LoVo (cell line): ENCODE data around the gene PDXDC1.
"Not testable (repeated sequence)": the region's sequence is repeated elsewhere in the genome, so short reads cannot be mapped to it uniquely, and the experiment has no call there.

Experiments used
- DNase-seq: peaks from one replicate; pipeline ENCODE4 v3.0.0-alpha.2; 2016; ENCODE audit warnings: low spot score

Gene PDXDC1

DNA sequence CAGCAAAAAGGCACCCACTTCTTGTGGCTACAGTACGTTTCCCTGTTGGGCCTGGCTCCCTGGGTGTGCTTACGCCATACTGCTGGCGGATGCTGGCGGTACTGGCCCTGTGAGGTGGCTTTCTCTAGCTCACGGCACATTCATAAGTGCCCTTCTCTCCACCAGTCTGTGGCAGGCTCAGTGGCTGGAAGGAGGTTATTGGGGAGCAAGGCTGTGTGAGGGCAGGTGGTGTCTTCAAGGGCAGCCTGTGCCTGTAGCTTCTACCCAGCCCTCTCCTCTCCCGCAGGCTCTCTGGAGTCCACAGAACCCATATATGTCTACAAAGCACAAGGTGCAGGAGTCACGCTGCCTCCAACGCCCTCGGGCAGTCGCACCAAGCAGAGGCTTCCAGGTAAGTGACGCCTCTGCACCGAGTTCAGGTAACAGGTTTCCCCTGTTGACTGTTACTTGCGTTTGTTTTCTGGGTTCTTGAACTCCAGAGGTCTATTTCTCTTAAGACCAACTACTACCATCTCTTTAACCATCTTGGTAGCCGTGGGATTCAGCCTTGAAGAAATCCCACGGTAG, 60.4 kb downstream of the PDXDC1 start:
- no peak for DNase-seq

GRCh38 chr16:15037003-15037402, 62.2 kb downstream of the PDXDC1 start:
- no peak for DNase-seq

GRCh38 chr16:15037745-15038144, 62.9 kb downstream of the PDXDC1 start:
- no peak for DNase-seq

DNA sequence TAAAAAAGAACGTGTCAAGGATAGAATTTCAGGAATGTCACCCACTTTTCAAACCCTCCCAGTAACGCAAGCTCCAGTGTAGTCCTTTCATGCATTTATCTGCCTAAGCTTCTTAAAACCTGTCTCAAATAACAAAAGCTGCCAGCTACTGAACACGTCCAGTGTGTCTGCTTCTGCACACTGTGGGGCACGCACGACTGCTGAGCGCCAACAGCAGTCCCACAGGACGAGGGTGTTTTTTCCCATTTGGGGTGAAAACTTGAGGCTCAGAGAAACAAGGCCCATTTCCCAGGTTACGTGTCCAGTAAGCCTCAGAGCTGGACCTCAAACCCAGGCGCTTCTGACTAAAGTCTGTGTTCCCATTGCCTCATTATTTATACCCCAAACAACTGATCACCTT, 63.9 kb downstream of the PDXDC1 start:
- DNase-seq: no peak

GRCh38 chr16:15041271-15042004, 66.6 kb downstream of the PDXDC1 start:
- DNase-seq: no peak

DNA sequence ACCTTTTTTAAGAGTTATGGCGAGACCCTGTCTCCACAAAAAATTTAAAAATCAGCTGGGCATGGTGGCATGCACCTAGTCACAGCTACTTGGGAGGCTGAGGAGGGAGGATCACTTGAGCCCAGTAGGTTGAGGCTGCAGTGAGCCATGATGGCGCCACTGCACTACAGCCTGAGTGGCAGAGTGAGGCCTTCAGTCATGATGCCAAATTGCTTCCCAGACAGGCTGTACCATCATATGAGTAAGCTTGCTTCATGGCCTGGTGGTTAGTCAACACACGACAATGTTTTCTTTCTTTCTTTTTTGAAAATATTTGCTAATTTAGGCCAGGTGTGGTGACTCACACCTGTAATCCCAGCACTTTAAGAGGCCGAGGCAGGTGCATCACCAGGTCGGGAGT, 68.5 kb downstream of the PDXDC1 start:
- no peak for DNase-seq

GRCh38 chr16:15044286-15044685, 69.5 kb downstream of the PDXDC1 start:
- no peak for DNase-seq

- not testable (repeated sequence) for DNase-seq
Observed at GRCh38 chr16:15045270-15045669, 70.4 kb downstream of the PDXDC1 start.

DNA sequence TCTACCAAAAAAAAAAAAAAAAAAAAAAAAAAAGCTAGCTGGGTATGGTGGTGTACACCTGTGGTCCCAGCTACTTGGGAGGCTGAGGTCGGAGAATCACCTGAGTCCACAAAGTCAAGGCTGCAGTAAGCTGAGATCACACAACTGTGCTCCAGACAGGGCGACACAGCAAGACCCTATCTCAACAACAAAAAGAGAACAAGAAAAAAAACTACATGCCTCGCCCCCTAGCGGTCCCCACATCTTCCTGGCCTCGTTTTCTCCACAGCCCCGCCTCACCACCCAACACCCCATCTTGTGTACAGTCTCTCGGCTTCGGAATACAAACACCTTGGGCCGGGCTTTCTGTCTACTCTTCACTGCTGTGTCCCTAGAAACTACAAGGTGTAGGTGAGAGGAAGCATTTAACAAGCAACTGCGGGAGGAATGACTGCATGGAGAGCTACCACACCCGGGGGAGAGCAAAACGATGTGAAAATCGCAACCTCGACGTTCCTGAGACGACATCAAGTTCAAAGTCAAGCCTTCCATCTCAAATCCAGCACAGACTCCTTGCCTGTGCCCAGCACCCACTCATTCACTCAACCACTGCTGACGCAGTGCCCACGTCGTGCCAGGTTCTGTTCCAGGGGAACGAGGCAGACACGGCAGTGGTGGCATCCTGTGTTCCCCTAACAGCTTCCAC, 72.0 kb downstream of the PDXDC1 start:
- DNase-seq: no peak

GRCh38 chr16:15049581-15050180, 74.9 kb downstream of the PDXDC1 start:
- DNase-seq: no peak

DNA sequence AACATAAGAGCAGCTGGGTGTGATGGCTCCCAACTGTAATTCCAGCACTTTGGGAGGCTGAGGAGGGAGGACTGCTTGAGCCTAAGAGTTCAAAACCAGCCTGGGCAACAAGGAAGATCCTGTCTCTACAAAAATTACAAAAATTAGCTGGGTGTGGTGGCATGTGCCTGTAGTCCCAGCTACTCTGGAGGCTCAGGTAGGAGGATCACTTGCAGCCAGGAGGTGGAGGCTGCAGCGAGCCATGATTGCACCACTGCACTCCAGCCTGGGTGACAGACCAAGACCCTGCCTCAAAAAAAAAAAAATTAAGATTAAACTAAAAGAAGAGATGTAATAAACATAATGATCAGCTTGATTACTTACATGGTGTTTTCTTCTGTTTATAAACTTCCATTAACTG, 75.6 kb downstream of the PDXDC1 start:
- DNase-seq: not testable (repeated sequence)

DNA sequence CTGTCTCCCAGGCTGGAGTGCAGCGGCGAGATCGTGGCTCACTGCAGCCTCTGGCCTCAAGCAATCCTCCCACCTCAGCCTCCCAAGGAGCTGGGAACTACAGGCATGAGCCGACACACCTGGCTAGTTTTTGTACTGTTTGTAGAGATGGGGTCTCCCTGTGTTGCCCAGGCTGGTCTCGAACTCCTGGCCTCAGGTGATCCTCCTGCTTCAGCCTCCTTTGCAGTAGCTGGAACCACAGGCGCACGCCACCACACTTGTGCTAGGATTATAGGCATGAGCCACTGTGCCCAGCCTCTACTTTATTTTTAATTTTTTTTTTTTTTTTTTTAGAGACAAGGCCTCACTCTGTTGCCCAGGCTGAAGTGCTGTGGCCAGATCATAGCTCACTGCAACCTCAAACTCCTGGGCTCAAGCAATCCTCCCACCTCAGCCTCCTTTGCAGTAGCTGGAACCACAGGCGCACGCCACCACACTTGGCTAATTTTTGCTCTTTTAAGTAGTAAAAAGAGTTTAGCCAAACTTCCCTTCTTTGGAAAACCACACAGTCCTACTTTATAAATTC, 76.6 kb downstream of the PDXDC1 start:
- DNase-seq: no peak

DNA sequence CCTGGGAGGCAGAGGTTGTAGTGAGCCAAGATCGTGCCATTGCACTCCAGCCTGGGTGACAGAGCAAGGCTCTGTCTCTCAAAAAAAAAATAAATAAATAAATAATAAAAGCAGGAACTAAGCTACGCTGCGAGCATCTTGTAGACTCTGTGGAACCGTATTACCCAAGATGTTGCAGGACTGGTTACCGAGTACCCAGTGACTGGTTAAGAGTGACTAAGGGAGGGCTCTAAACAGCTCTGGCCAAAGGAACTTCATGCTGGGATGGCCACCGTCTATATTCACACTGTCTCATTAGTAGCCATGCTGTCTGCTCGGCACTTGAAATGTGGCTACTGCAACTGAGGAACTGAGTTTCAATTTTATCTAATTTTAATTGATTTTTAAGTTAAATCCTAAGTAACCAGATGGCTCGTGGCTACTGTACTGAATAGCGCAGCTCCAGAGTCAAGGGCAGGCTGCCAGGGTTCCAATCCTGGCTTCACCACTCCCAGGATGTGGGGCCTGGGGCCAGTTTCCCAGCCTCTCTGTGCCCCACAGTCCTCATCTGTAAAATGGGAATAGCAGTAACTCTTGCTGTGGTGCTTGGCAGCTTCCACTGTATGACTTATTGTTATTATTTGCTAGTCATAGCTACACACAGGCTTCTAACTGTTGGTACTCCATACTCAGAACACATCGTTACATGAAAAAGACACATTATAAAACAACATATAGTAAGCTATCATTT, 78.1 kb downstream of the PDXDC1 start:
- no peak for DNase-seq

- no peak for DNase-seq
Observed at GRCh38 chr16:15053904-15054303, 79.1 kb downstream of the PDXDC1 start.

DNA sequence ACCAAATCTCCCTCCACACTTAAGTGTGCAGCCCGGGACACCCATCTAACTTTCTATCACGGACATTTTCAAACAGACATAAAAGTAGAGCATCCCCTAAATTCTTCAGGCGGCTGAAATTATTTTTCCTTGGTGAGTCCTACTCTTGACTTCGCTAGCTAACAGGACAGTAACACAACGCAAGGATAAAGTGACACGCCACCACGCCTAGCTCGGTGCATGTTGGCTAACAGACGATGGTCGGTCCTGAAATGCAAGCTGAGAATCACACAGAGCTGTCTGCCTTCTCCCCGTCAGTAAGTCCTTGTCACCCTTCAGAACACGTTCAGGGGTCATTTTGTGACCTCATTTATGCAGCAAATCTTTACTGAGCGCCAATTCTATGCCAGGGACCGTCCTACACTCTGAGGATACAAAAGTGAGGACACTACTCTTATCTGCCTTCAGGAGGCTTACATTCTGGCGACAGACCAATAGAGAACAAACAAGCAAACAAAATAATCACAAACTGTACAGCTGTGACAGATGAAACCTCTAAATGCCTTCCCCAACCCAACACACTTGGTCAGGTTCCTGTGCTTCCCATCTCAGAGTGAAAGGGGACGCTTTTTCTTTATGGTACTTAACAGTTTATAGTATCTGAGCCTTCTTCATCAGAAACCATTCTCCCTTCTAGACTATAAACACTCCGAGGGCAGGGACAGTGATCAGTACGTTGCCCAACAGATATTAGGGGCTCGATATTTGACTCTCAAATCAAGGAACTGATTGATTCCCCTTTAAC, 79.7 kb downstream of the PDXDC1 start:
- no peak for DNase-seq

DNA sequence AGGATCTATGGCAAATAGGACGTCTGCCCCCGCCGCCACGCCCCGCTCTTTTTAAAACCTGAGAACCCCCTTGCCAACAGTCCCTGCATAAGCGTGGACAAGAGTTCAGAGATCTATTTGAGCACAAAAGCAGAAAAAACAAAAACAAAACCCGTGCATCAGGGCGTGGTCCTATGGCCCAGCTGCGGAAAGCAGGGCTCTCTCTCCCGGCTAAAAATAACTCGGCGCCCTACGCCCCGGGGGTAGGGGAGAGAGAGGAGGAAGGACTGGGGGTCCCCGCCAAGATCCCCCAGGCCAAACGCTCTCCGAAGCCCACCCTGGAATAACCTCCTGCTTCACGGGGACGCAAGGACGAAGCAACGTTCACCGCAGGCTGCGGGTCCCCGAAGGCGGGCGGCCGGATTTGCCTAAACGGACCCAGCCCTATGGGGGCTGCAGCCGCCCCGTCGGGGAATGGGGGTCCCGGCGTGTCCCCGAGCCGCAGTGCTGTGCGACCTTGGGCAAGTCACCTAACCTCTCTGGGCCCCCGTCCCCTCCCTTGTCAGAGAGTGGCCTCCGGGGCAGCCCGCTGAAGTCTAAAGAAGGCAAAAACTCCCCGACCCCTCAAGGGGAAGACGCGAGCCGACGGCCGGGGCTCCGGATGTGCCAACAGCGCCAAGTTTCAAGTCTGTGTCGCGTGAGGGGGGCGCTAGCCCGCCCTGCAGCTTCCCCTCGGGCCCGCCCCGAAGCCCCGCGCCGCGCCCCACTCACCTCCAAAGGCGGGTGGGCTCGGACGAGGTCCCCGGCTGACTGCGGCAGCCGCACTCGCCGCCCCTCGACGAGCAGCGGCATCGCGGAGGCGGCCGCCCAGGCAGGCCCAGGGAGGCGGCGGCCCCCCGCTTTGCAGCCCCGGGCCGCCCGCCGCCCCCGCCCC, 80.6 kb downstream of the PDXDC1 start:
- DNase-seq: no peak

GRCh38 chr16:15057681-15058417, 83.0 kb downstream of the PDXDC1 start:
- no peak for DNase-seq

GRCh38 chr16:15059324-15059723, 84.5 kb downstream of the PDXDC1 start:
- no peak for DNase-seq

DNA sequence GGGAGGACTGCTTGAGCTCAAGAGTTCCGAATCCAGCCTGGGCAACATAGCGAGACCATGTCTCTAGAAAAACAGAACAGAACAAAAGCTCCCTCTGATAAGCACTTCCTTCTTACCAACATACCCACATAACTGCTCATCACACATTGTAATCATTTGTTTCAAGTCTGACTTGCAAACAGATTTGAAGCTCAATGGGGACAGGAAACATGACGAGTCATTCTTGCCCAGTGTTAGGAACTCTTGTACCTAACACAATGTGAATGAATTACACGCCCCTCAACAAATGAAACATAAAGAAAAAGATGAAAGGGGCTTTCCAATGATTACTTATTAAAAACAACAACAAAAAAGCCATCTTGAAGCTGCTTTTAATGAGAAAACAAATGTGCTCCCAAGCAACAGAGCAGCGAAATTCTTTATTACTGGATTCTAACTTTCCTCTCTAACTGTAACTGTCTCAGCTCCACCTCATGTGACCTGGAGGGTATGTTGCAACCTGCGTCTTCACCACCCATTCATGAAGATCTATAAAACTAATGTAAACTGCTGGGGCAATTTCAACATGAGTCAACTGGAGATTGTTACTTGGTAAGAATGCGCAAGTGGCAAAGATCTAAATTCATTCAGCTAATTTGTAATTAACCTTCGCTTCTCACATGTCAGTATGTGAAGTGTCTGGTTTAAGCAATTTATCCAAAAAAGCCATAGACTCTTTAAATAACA, 87.4 kb downstream of the PDXDC1 start:
- DNase-seq: not testable (repeated sequence)
